B cell (primary cell): ENCODE results near the gene PRSS38. TPM values are rescaled to one million over a fixed set of nuclear protein-coding genes. Genes with fewer than 3 reads are reported as not detected.

Source experiments
- ATAC-seq: fragments of 200-7000 bp; cut with Tn5 transposase; one replicate; pipeline ENCODE4 v1.10.0; 2021; ENCODE audit warnings: low read depth, mild to moderate bottlenecking, moderate number of reproducible peaks, moderate library complexity
- CTCF ChIA-PET: fragments of 350-600 bp; sonication (Branson Sonifier 250); formaldehyde crosslinking; loops from one replicate; lab custom pipeline; 2021; ENCODE audit warnings: antibody characterized with exemption, inconsistent platforms; lab: Charles Lee
- POLR2A ChIA-PET: fragments of 350-600 bp; sonication (Branson Sonifier 250); formaldehyde crosslinking; loops from one replicate; lab custom pipeline; 2021; ENCODE audit warnings: antibody characterized with exemption; lab: Charles Lee
- DNase-seq: peaks from one replicate; pipeline ENCODE4 v3.0.0; 2013
- H2AFZ ChIP-seq: 2 replicates; pipeline ENCODE4 v1.6.1; 2012; ENCODE audit warnings: mild to moderate bottlenecking, low read depth, low read length; ENCODE audit not compliant: insufficient read depth, poor library complexity, severe bottlenecking
- H3K27ac ChIP-seq, 2 donors: 1 replicate in 1 of 2; 2 replicates in 1 of 2; pipeline ENCODE4 v1.5.1; 2012 to 2013; ENCODE audit warnings: low read length in 2 of 2, mild to moderate bottlenecking in 2 of 2, moderate library complexity in 1 of 2
- H3K27me3 ChIP-seq, 4 experiments: fragments of 200-600 bp in 1 of 4; sonication (generic) in 1 of 4; replicated peaks in 1 of 4; 1 replicate in 2 of 4; 2 replicates in 2 of 4; pipeline versions ENCODE4 v1.6.1 to v1.7.0; 2013 to 2016; ENCODE audit warnings: low read length in 3 of 4, mild to moderate bottlenecking in 2 of 4, mixed read lengths in 1 of 4, moderate library complexity in 1 of 4; ENCODE audit not compliant: insufficient read depth in 4 of 4, control insufficient read depth in 3 of 4; ENCODE audit errors: control extremely low read depth in 1 of 4
- H3K36me3 ChIP-seq, 2 experiments: replicated peaks in 1 of 2; 1 replicate in 1 of 2; 2 replicates in 1 of 2; pipeline versions ENCODE4 v1.6.1 to v1.7.1; 2013; ENCODE audit warnings: low read length in 1 of 2; ENCODE audit not compliant: insufficient read depth in 2 of 2, control insufficient read depth in 1 of 2; ENCODE audit errors: control extremely low read depth in 1 of 2, extremely low read depth in 1 of 2
- H3K4me1 ChIP-seq, 2 donors: fragments of 200-600 bp in 1 of 2; sonication (generic) in 1 of 2; 1 replicate in 1 of 2; 2 replicates in 1 of 2; pipeline versions ENCODE4 v1.5.1 to v1.6.1; 2013 to 2017; ENCODE audit warnings: low read length in 2 of 2; ENCODE audit not compliant: control insufficient read depth in 2 of 2, insufficient read depth in 2 of 2
- H3K4me2 ChIP-seq: replicated peaks from 2 replicates; pipeline ENCODE3; 2012; ENCODE audit warnings: mild to moderate bottlenecking, low read depth, low read length; ENCODE audit not compliant: poor library complexity, severe bottlenecking
- H3K4me3 ChIP-seq, 5 experiments: fragments of 200-600 bp in 1 of 5; sonication (generic) in 1 of 5; 1 replicate in 3 of 5; 2 replicates in 2 of 5; pipeline versions ENCODE4 v1.5.1 to v1.7.0; 2011 to 2016; ENCODE audit warnings: low read length in 4 of 5, mild to moderate bottlenecking in 4 of 5, low read depth in 2 of 5, control low read depth in 1 of 5, moderate library complexity in 1 of 5; ENCODE audit not compliant: insufficient read depth in 1 of 5; ENCODE audit errors: control extremely low read depth in 1 of 5, extremely low read depth in 1 of 5
- H3K79me2 ChIP-seq: fragments of 200-600 bp; sonication (generic); one replicate; pipeline ENCODE4 v1.6.0; 2016; ENCODE audit warnings: low read length; ENCODE audit not compliant: control insufficient read depth, insufficient read depth
- H3K9ac ChIP-seq: fragments of 200-600 bp; sonication (generic); 2 replicates; pipeline ENCODE4 v1.6.1; 2017; ENCODE audit warnings: mild to moderate bottlenecking, low read length, moderate library complexity
- H3K9me3 ChIP-seq, 3 donors: one replicate each; pipeline versions ENCODE4 v1.6.1 to v1.7.1; 2013; ENCODE audit warnings: low read length in 2 of 3; ENCODE audit not compliant: control insufficient read depth in 2 of 3, insufficient read depth in 1 of 3; ENCODE audit errors: control extremely low read depth in 1 of 3
- H4K20me1 ChIP-seq: 2 replicates; pipeline ENCODE4 v1.6.0; 2012; ENCODE audit warnings: mild to moderate bottlenecking, low read length; ENCODE audit not compliant: insufficient read depth, control insufficient read depth, poor library complexity, severe bottlenecking
- H3K27ac Mint-ChIP-seq: one replicate; pipeline ENCODE4 v1.8.0; 2021; ENCODE audit warnings: mixed read lengths
- H3K27me3 Mint-ChIP-seq: one replicate; pipeline ENCODE4 v1.8.0; 2021; ENCODE audit warnings: mixed read lengths
- H3K4me1 Mint-ChIP-seq: one replicate; pipeline ENCODE4 v1.8.0; 2021; ENCODE audit warnings: mixed read lengths
- H3K4me3 Mint-ChIP-seq: one replicate; pipeline ENCODE4 v1.8.0; 2021; ENCODE audit warnings: mixed read lengths
- H3K9me3 Mint-ChIP-seq: one replicate; pipeline ENCODE4 v1.8.0; 2022; ENCODE audit warnings: mixed read lengths; ENCODE audit not compliant: insufficient read depth
- CTCF ChIP-seq: fragments of 200-600 bp; IDR thresholded peaks from one replicate; pipeline ENCODE4 v1.8.0; 2022; ENCODE audit warnings: antibody characterized with exemption, mild to moderate bottlenecking
- EZH2 ChIP-seq: IDR thresholded peaks from 2 replicates; pipeline ENCODE4 v1.6.1; 2012; ENCODE audit warnings: borderline replicate concordance, low read depth, mild to moderate bottlenecking, moderate library complexity, low read length; ENCODE audit not compliant: insufficient read depth, poor library complexity, severe bottlenecking
- WGBS: methylation state at CpG from one replicate; pipeline ENCODE4 v1.1.5; 2013; ENCODE audit warnings: missing lambda C conversion rate; ENCODE audit not compliant: insufficient coverage; 5-methylcytosine and 5-hydroxymethylcytosine counted together
- intact Hi-C: fragments of 100-400 bp; cut with micrococcal nuclease; formaldehyde crosslinking; loops from one replicate; pipeline ENCODE4 v1.10.0; 2022
- polyA plus RNA-seq: library from polyadenylated mRNA; depleted of rRNA; stranded (reverse); fragments of >200 nt; gene quantifications from 2 replicates; pipeline ENCODE4 v1.2.3, GENCODE V29; 2012
- total RNA-seq, 2 donors: library from RNA; stranded (reverse); fragments of 120-200 nt in 1 of 2; gene quantifications; 1 replicate in 1 of 2; 2 replicates in 1 of 2; pipeline versions ENCODE4 v1.2.3 to v1.2.4, GENCODE V29; 2013 to 2022

Gene PRSS38
- total and polyA plus RNA-seq, 2 donors (not counting 1 experiment from before 2014, with no cell fraction given), result not detected

DNA sequence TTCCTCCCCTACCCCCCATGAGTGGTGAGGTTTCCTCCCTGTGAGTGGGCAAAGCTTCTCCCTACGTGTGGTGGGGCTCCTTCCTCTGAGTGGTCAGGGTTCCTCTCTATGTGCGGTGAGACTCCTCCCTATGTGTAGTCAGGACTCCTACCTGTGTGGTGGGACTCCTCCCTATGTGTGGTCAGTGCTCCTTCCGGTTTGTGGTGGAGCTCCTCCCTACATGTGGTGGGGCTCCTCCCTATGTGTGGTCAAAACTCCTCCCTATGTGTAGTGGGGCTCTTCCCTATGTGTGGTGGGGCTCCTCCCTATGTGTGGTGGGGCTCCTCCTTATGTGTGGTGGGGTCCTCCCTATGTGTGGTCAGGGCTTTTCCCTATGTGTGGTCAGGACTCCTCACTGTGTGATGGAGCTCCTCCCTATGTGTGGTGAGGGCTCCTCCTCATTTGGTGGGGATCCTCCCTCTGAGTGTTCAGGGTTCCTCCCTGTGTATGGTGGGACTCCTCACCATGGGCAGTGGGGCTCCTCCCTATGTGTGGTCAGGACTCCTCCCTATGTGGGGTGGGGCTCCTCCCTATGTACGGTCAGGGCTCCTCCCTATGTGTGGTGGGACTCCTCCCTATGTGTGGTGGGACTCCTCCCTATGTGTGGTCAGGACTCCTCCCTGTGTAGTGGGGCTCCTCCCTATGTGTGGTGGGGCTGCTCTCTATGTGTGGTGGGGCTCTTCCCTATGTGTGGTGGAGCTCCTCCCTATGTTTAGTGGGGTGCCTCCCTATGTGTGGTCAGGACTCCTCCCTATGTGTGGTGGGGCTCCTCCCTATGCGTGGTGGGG is 29.1 kb downstream of the PRSS38 start:
- no peak for ATAC-seq
- H3K4me3 Mint-ChIP-seq, result no peak overlapping the region

More for the DNA sequence above, 29.1 kb downstream of the PRSS38 start:
- H3K27ac Mint-ChIP-seq, result peak overlapping the region; percentile 26
- H3K27me3 Mint-ChIP-seq, result no peaks in the 10 kb centered on the region
- no peak overlapping the region for H2AFZ ChIP-seq
- no peak for TF ChIP-seq CTCF
- no peak for TF ChIP-seq EZH2
- no peaks in the 10 kb centered on the region for H3K79me2 ChIP-seq
- POLR2A ChIA-PET, result no interaction called here
- no peaks in the 10 kb centered on the region for H3K4me1 Mint-ChIP-seq
- H3K27me3 ChIP-seq, result no peaks in the 10 kb centered on the region
- H3K4me3 ChIP-seq, result no peak overlapping the region
- H3K36me3 ChIP-seq, result no peaks in the 10 kb centered on the region
- WGBS, result no CpG with 5 or more reads among the region's 5 CpGs
- peaks cover 5% of the 10 kb centered on the region for H3K9me3 Mint-ChIP-seq
- intact Hi-C loops, result no loop called here
- H3K4me2 ChIP-seq, result no peak overlapping the region
- CTCF ChIA-PET, result interaction anchor here (0.6 kb wide), 1 partner anchor 18 kb away, joined by 3 read pairs; no protein-coding TSS in a partner anchor
- H3K9ac ChIP-seq, result no peak overlapping the region
- no peaks in the 10 kb centered on the region for H3K4me1 ChIP-seq
- H3K9me3 ChIP-seq, result peaks cover 0 to 22% (median 7%) of the 10 kb centered on the region in 3 donors
- no peaks in the 10 kb centered on the region for H4K20me1 ChIP-seq
- H3K27ac ChIP-seq, result no peak overlapping the region
- no peak for DNase-seq
